SK-N-SH treated with all-trans-retinoic acid at 6 μM for 48 hours (cell line): Measurements from ENCODE around the gene UBN2.

Experiments used
- ATAC-seq: fragments of 200-7000 bp; cut with Tn5 transposase; 3 replicates; pipeline ENCODE4 v1.9.1; 2020; ENCODE audit warnings: mild to moderate bottlenecking, moderate library complexity
- ARNTL ChIP-seq: fragments of 450-650 bp; formaldehyde crosslinking; IDR thresholded peaks from 2 replicates; pipeline ENCODE4 v1.5.0; 2020; ENCODE audit warnings: low read depth, mild to moderate bottlenecking, moderate library complexity, borderline replicate concordance
- BACH2 ChIP-seq: fragments of 250-450 bp; sonication (Bioruptor Pico); IDR thresholded peaks from 2 replicates; pipeline ENCODE4 v1.9.0; 2021; ENCODE audit warnings: mild to moderate bottlenecking, borderline replicate concordance
- CREB5 ChIP-seq: fragments of 250-450 bp; sonication (Bioruptor Pico); IDR thresholded peaks from 2 replicates; pipeline ENCODE4 v1.5.1; 2020; ENCODE audit warnings: low read depth, mild to moderate bottlenecking, moderate library complexity
- CSDC2 ChIP-seq: fragments of 250-450 bp; sonication (Bioruptor Pico); IDR thresholded peaks from 2 replicates; pipeline ENCODE4 v1.5.0; 2020; ENCODE audit warnings: mild to moderate bottlenecking, moderate library complexity
- CSRNP3 ChIP-seq: fragments of 250-450 bp; sonication (Bioruptor Pico); IDR thresholded peaks from 2 replicates; pipeline ENCODE4 v1.5.1; 2021; ENCODE audit warnings: mild to moderate bottlenecking, moderate library complexity
- ESRRG ChIP-seq: fragments of 250-450 bp; sonication (Bioruptor Pico); IDR thresholded peaks from 2 replicates; pipeline ENCODE4 v1.6.1; 2021; ENCODE audit warnings: mild to moderate bottlenecking
- ISL1 ChIP-seq: fragments of 250-450 bp; sonication (Bioruptor Pico); IDR thresholded peaks from 2 replicates; pipeline ENCODE4 v2.1.2; 2022; ENCODE audit warnings: mild to moderate bottlenecking, moderate library complexity
- PATZ1 ChIP-seq: fragments of 250-450 bp; sonication (Bioruptor Pico); IDR thresholded peaks from 2 replicates; pipeline ENCODE4 v1.8.0; 2020; ENCODE audit warnings: mild to moderate bottlenecking, moderate library complexity, borderline replicate concordance
- POU6F1 ChIP-seq: fragments of 250-450 bp; sonication (Bioruptor Pico); IDR thresholded peaks from 2 replicates; pipeline ENCODE4 v1.8.0; 2021; ENCODE audit warnings: low read depth, mild to moderate bottlenecking, moderate library complexity, borderline replicate concordance
- PPARA ChIP-seq: fragments of 250-450 bp; sonication (Bioruptor Pico); IDR thresholded peaks from 2 replicates; pipeline ENCODE4 v1.5.0; 2020; ENCODE audit warnings: mild to moderate bottlenecking, borderline replicate concordance
- RARB ChIP-seq: fragments of 250-450 bp; sonication (Bioruptor Pico); IDR thresholded peaks from 2 replicates; pipeline ENCODE4 v1.8.0; 2021; ENCODE audit warnings: mild to moderate bottlenecking, moderate library complexity
- SNAI2 ChIP-seq: fragments of 250-450 bp; sonication (Bioruptor Pico); IDR thresholded peaks from 2 replicates; pipeline ENCODE4 v1.5.0; 2020; ENCODE audit warnings: mild to moderate bottlenecking, moderate library complexity
- TCF4 ChIP-seq: fragments of 250-450 bp; sonication (Bioruptor Pico); IDR thresholded peaks from 2 replicates; pipeline ENCODE4 v1.8.0; 2021; ENCODE audit warnings: mild to moderate bottlenecking, moderate library complexity, borderline replicate concordance
- TOX ChIP-seq: fragments of 250-450 bp; sonication (Bioruptor Pico); IDR thresholded peaks from 2 replicates; pipeline ENCODE4 v1.8.0; 2021; ENCODE audit warnings: mild to moderate bottlenecking, moderate library complexity, borderline replicate concordance
- ZC3H10 ChIP-seq: fragments of 250-450 bp; sonication (Bioruptor Pico); IDR thresholded peaks from 2 replicates; pipeline ENCODE4 v1.5.1; 2021; ENCODE audit warnings: mild to moderate bottlenecking, moderate library complexity
- ZFP3 ChIP-seq: fragments of 250-450 bp; sonication (Bioruptor Pico); IDR thresholded peaks from 2 replicates; pipeline ENCODE4 v1.5.0; 2020; ENCODE audit warnings: mild to moderate bottlenecking, moderate library complexity
- ZFP30 ChIP-seq: fragments of 450-650 bp; formaldehyde crosslinking; IDR thresholded peaks from 2 replicates; pipeline ENCODE4 v1.5.0; 2022; ENCODE audit warnings: mild to moderate bottlenecking, moderate library complexity
- ZNF565 ChIP-seq: fragments of 450-650 bp; formaldehyde crosslinking; conservative IDR thresholded peaks from 2 replicates; pipeline ENCODE4 v1.5.0; 2020; ENCODE audit warnings: low read depth, mild to moderate bottlenecking, moderate library complexity
- ZNF70 ChIP-seq: fragments of 450-650 bp; formaldehyde crosslinking; IDR thresholded peaks from 2 replicates; pipeline ENCODE4 v1.5.0; 2020; ENCODE audit warnings: mild to moderate bottlenecking, moderate library complexity
- ZNF8 ChIP-seq: fragments of 450-650 bp; formaldehyde crosslinking; IDR thresholded peaks from 2 replicates; pipeline ENCODE4 v1.5.0; 2020; ENCODE audit warnings: mild to moderate bottlenecking, moderate library complexity

UBN2 gene

GRCh38 chr7:139230774-139231512 lies at the start of gene UBN2:
Gene UBN2 (plus strand): TSS chr7:139231237. CDS start chr7:139231485, 248 bp downstream.
- peak; percentile 93 for ATAC-seq
- TF ChIP-seq ZNF70 (no peak), CREB5 (no peak), BACH2 (CRISPR knock-in tag) (no peak), CSRNP3 (CRISPR knock-in tag) (no peak), POU6F1 (CRISPR knock-in tag) (no peak), ISL1 (CRISPR knock-in tag) (no peak), TOX (CRISPR knock-in tag) (no peak), ZFP3 (no peak), TCF4 (no peak; the same call in 1 of the 2 replicates)

- ATAC-seq = peak; percentile 52
- TF ChIP-seq SNAI2 (CRISPR knock-in tag) = no peak
- TF ChIP-seq ISL1 (CRISPR knock-in tag) = no peak
- TF ChIP-seq ZNF565 (CRISPR knock-in tag) = no peak
- TF ChIP-seq ZFP30 = no peak
- TF ChIP-seq TCF4 = no peak
- TF ChIP-seq ZC3H10 (CRISPR knock-in tag) = no peak
- no peak for TF ChIP-seq ARNTL
- TF ChIP-seq TOX (CRISPR knock-in tag) = no peak
- no peak for TF ChIP-seq CSRNP3 (CRISPR knock-in tag)
- no peak for TF ChIP-seq BACH2 (CRISPR knock-in tag)
- no peak for TF ChIP-seq ZNF8 (CRISPR knock-in tag)
- TF ChIP-seq CSDC2 (CRISPR knock-in tag) = no peak
- TF ChIP-seq ESRRG (CRISPR knock-in tag) = no peak
- TF ChIP-seq PPARA (CRISPR knock-in tag) = no peak
- TF ChIP-seq POU6F1 (CRISPR knock-in tag) = no peak
- TF ChIP-seq ZFP3 = no peak
- TF ChIP-seq ZNF70 = no peak
- TF ChIP-seq RARB (CRISPR knock-in tag) = no peak
- TF ChIP-seq PATZ1 = no peak
- TF ChIP-seq CREB5 = no peak
These were observed 49.6 kb upstream of the UBN2 start for GRCh38 chr7:139181404-139181803.
